RWPE2 (cell line): ENCODE measurements around the gene NRF1.

Experiments used
- ATAC-seq: fragments of 200-7000 bp; cut with Tn5 transposase; 3 replicates; pipeline ENCODE4 v1.9.1; 2021; ENCODE audit warnings: low read depth
- DNase-seq: peaks from one replicate; pipeline ENCODE4 v3.0.0-alpha.2; 2020; ENCODE audit warnings: low spot score
- H3K27ac ChIP-seq: fragments of 450-650 bp; 2 replicates; pipeline ENCODE4 v1.5.1; 2017; ENCODE audit warnings: mild to moderate bottlenecking; ENCODE audit not compliant: poor library complexity, severe bottlenecking
- H3K27me3 ChIP-seq: fragments of 250-450 bp; sonication (Bioruptor Pico); 2 replicates; pipeline ENCODE4 v1.5.1; 2021; ENCODE audit warnings: mild to moderate bottlenecking, moderate library complexity; ENCODE audit not compliant: insufficient read depth, poor library complexity, severe bottlenecking
- H3K36me3 ChIP-seq: fragments of 250-450 bp; sonication (Bioruptor Pico); 2 replicates; pipeline ENCODE4 v1.5.1; 2020; ENCODE audit warnings: low read depth, mild to moderate bottlenecking, moderate library complexity
- H3K4me1 ChIP-seq: fragments of 250-450 bp; sonication (Bioruptor Pico); 2 replicates; pipeline ENCODE4 v1.5.1; 2021; ENCODE audit warnings: mild to moderate bottlenecking, moderate library complexity; ENCODE audit not compliant: insufficient read depth, poor library complexity, severe bottlenecking
- H3K4me3 ChIP-seq: fragments of 250-450 bp; sonication (Bioruptor Pico); 2 replicates; pipeline ENCODE4 v1.5.1; 2021; ENCODE audit warnings: mild to moderate bottlenecking, moderate library complexity; ENCODE audit not compliant: severe bottlenecking
- H3K9me3 ChIP-seq: fragments of 250-450 bp; sonication (Bioruptor Pico); 2 replicates; pipeline ENCODE4 v1.5.1; 2021; ENCODE audit warnings: mild to moderate bottlenecking, moderate library complexity; ENCODE audit not compliant: severe bottlenecking
- CTCF ChIP-seq: fragments of 450-650 bp; IDR thresholded peaks from one replicate; pipeline ENCODE4 v1.5.1; 2017; ENCODE audit warnings: mild to moderate bottlenecking, moderate library complexity; ENCODE audit not compliant: poor library complexity, severe bottlenecking

Gene NRF1

GRCh38 chr7:129783584-129783919 lies 172.0 kb downstream of the NRF1 start:
- DNase-seq (no peak), ATAC-seq (no peak)
- no peak for TF ChIP-seq CTCF
- H3K4me1 ChIP-seq = peaks cover 4% of the 10 kb centered on the region
- peaks cover 54% of the 10 kb centered on the region for H3K27me3 ChIP-seq
- H3K4me3 ChIP-seq = no peak overlapping the region
- no peaks in the 10 kb centered on the region for H3K36me3 ChIP-seq
- no peak overlapping the region for H3K27ac ChIP-seq
- H3K9me3 ChIP-seq = no peaks in the 10 kb centered on the region

DNA sequence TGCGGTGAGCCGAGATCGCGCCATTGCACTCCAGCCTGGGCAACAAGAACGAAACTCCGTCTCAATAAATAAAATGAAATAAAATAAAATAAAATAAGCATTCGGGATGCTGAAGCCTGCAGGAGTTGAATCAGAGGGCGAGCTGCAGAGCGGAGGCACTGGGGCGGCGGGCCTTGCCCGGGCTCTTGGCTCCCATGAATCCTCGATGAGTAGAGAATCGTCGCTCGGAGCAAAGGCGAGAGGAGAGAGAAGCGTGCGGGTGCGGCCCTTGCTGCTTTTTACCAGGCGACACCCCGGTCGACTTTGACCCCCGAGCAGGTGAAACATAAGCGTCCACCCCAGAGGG lies 172.9 kb downstream of the NRF1 start:
- DNase-seq (no peak), ATAC-seq (no peak)

GRCh38 chr7:129784783-129785684 lies 173.5 kb downstream of the NRF1 start:
- peaks cover 54% of the 10 kb centered on the region for H3K27me3 ChIP-seq
- H3K4me1 ChIP-seq = peaks cover 4% of the 10 kb centered on the region
- ATAC-seq (no peak), DNase-seq (peak; percentile 46)
- no peak for TF ChIP-seq CTCF
- H3K4me3 ChIP-seq = no peak overlapping the region
- no peaks in the 10 kb centered on the region for H3K9me3 ChIP-seq
- H3K27ac ChIP-seq = no peak overlapping the region
- H3K36me3 ChIP-seq = no peaks in the 10 kb centered on the region

More for the DNA sequence above, 172.9 kb downstream of the NRF1 start:
- Histone ChIP-seq H3K4me3 (no peak overlapping the region), H3K27me3 (peaks cover 54% of the 10 kb centered on the region), H3K36me3 (no peaks in the 10 kb centered on the region), H3K27ac (no peak overlapping the region), H3K9me3 (no peaks in the 10 kb centered on the region), H3K4me1 (peaks cover 4% of the 10 kb centered on the region)
- no peak for TF ChIP-seq CTCF

- TF ChIP-seq CTCF = no peak
- Histone ChIP-seq H3K27ac (no peak overlapping the region), H3K4me1 (peaks cover 4% of the 10 kb centered on the region), H3K27me3 (peaks cover 53% of the 10 kb centered on the region), H3K36me3 (no peaks in the 10 kb centered on the region), H3K4me3 (no peak overlapping the region), H3K9me3 (no peaks in the 10 kb centered on the region)
- no peak for ATAC-seq
- peak; percentile 41 for DNase-seq
Measured at GRCh38 chr7:129785685-129786514, 174.4 kb downstream of the NRF1 start.
